HepG2 (cell line): ENCODE data around the gene PDCD11. TPM values are rescaled to one million over a fixed set of nuclear protein-coding genes. Genes with fewer than 3 reads are reported as not detected.
A peak's percentile ranks its signal among the peaks of the same experiment; 100 is the strongest.
"Not testable (repeated sequence)": the region's sequence is repeated elsewhere in the genome, so short reads cannot be mapped to it uniquely, and the experiment has no call there.

ENCODE experiments used
- ATAC-seq: fragments of 200-7000 bp; cut with Tn5 transposase; 3 replicates; pipeline ENCODE4 v1.9.1; 2020; ENCODE audit warnings: mild to moderate bottlenecking, moderate library complexity
- BruUV-seq: library from RNA; stranded (reverse); fragments of 400-500 nt; replicated peaks from 2 replicates; lab custom pipeline; 2021; lab: Mats Ljungman, UMichigan
- CTCF ChIA-PET: fragments of 300-600 bp; formaldehyde crosslinking; extraction: SDS; loops from one replicate; lab custom pipeline; 2021; ENCODE audit warnings: low total read pairs, inconsistent platforms, low intra/inter-chr PET ratio; lab: Yijun Ruan, JAX
- POLR2A ChIA-PET: fragments of 350-600 bp; sonication (Branson Sonifier 250); formaldehyde crosslinking; loops from one replicate; lab custom pipeline; 2020; ENCODE audit warnings: antibody characterized with exemption, inconsistent platforms; lab: Yijun Ruan, JAX
- DNase-seq: peaks from one replicate; pipeline ENCODE4 v3.0.0-alpha.2; 2015; ENCODE audit warnings: low spot score
- FAIRE-seq: peaks from 3 replicates; lab custom pipeline; 2011; peaks lifted over from hg19 to GRCh38; lab: Jason Lieb, UNC
- H2AFZ ChIP-seq: one replicate; pipeline ENCODE4 v1.6.1; 2011; ENCODE audit warnings: low read length, inconsistent platforms
- H3K27ac ChIP-seq: fragments of 300-600 bp; 3 replicates; pipeline ENCODE4 v1.8.0; 2011; ENCODE audit warnings: mixed run types, mild to moderate bottlenecking, mixed read lengths, low read length, inconsistent platforms; ENCODE audit not compliant: insufficient read depth; ENCODE audit errors: extremely low read length
- H3K27me3 ChIP-seq, 2 experiments: fragments of 200-600 bp in 1 of 2; 2 replicates in 1 of 2; 3 replicates in 1 of 2; pipeline versions ENCODE4 v1.6.0 to v1.8.0; 2011; ENCODE audit warnings: low read length in 2 of 2, mild to moderate bottlenecking in 2 of 2, moderate library complexity in 2 of 2, inconsistent platforms in 1 of 2; ENCODE audit not compliant: insufficient read depth in 2 of 2, control insufficient read depth in 1 of 2
- H3K36me3 ChIP-seq, 2 experiments: fragments of 200-600 bp in 1 of 2; replicated peaks in 1 of 2; 2 replicates in 1 of 2; 3 replicates in 1 of 2; pipeline versions ENCODE4 v1.5.1 to v1.8.0; 2011; ENCODE audit warnings: low read length in 2 of 2, inconsistent platforms in 1 of 2; ENCODE audit not compliant: insufficient read depth in 2 of 2, control insufficient read depth in 1 of 2
- H3K4me1 ChIP-seq: 2 replicates; pipeline ENCODE4 v1.5.1; 2012; ENCODE audit warnings: low read length, inconsistent platforms; ENCODE audit not compliant: insufficient read depth
- H3K4me2 ChIP-seq: 2 replicates; pipeline ENCODE4 v1.6.0; 2011; ENCODE audit warnings: low read depth, low read length, inconsistent platforms
- H3K4me3 ChIP-seq, 3 experiments: fragments of 200-600 bp in 1 of 3; sonication (generic), shearing (Covaris generic) in 1 of 3; replicated peaks in 1 of 3; 2 replicates each; pipeline ENCODE4 v1.5.1; 2011 to 2016; ENCODE audit warnings: low read length in 3 of 3, inconsistent platforms in 2 of 3, low read depth in 2 of 3, mild to moderate bottlenecking in 2 of 3, control low read depth in 1 of 3, mixed read lengths in 1 of 3; ENCODE audit not compliant: insufficient read depth in 1 of 3
- H3K79me2 ChIP-seq: one replicate; pipeline ENCODE4 v1.6.1; 2011; ENCODE audit warnings: low read length, inconsistent platforms; ENCODE audit not compliant: insufficient read depth
- H3K9ac ChIP-seq: 2 replicates; pipeline ENCODE4 v1.6.0; 2011; ENCODE audit warnings: mild to moderate bottlenecking, low read depth, low read length, inconsistent platforms; ENCODE audit not compliant: insufficient read depth
- H3K9me3 ChIP-seq: 2 replicates; pipeline ENCODE4 v1.5.1; 2012; ENCODE audit warnings: mild to moderate bottlenecking, low read length
- H4K20me1 ChIP-seq: 2 replicates; pipeline ENCODE4 v1.6.0; 2011; ENCODE audit warnings: inconsistent platforms, mild to moderate bottlenecking, low read length, moderate library complexity; ENCODE audit not compliant: insufficient read depth
- STAT6 ChIP-seq: sonication (generic); formaldehyde crosslinking; IDR thresholded peaks from 2 replicates; pipeline ENCODE4 v1.4.0; 2020; ENCODE audit warnings: missing genetic modification reagents, mild to moderate bottlenecking, borderline replicate concordance
- ZFP62 ChIP-seq: sonication (generic); formaldehyde crosslinking; IDR thresholded peaks from 2 replicates; pipeline ENCODE4 v1.4.0; 2020; ENCODE audit warnings: missing genetic modification reagents
- ZNF121 ChIP-seq: sonication (generic); formaldehyde crosslinking; IDR thresholded peaks from 2 replicates; pipeline ENCODE4 v1.5.0; 2020; ENCODE audit warnings: mild to moderate bottlenecking, missing genetic modification reagents
- WGBS: methylation state at CpG from one replicate; pipeline ENCODE4 v1.1.6; 2017; ENCODE audit warnings: low lambda C conversion rate; 5-methylcytosine and 5-hydroxymethylcytosine counted together
- in situ Hi-C: cut with HindIII; loops from 2 replicates; pipeline ENCODE4 v1.10.0; 2017; ENCODE audit warnings: low pct_unique_long_range_greater_than_20kb; ENCODE audit not compliant: extremely low pct_ligation_motif_present
- intact Hi-C: fragments of 100-400 bp; cut with micrococcal nuclease; formaldehyde crosslinking; loops from one replicate; pipeline ENCODE4 v1.10.0; 2022; ENCODE audit not compliant: unreplicated experiment
- polyA plus RNA-seq, 8 experiments: library from polyadenylated mRNA; depleted of rRNA in 3 of 8; stranded (reverse) in 7 of 8; unstranded in 1 of 8; fragments of >200 nt; fragmentation: Illumina TruSeq in 4 of 8; extraction: Trizol in 4 of 8; gene quantifications; 2 replicates each; pipeline versions ENCODE4 v1.2.1 to v1.2.3, GENCODE V29; 2011 to 2016; ENCODE audit warnings: low read depth in 4 of 8, missing spikeins in 1 of 8, mixed read lengths in 1 of 8; ENCODE audit not compliant: insufficient read depth in 1 of 8
- total RNA-seq, 5 experiments: library from RNA; depleted of rRNA; stranded (reverse); fragments of >200 nt; fragmentation: Illumina TruSeq; extraction: Trizol; gene quantifications; 2 replicates each; pipeline ENCODE4 v1.2.3, GENCODE V29; 2016; ENCODE audit warnings: low read depth in 1 of 5
- TF ChIP-seq, protein P1 (sequence below): sonication (generic); formaldehyde crosslinking; IDR thresholded peaks from 2 replicates; pipeline ENCODE4 v1.5.0; 2020; ENCODE audit warnings: mild to moderate bottlenecking, missing genetic modification reagents

The PDCD11 gene
- total and polyA plus RNA-seq, 2 of the 13 experiments (the other 11 are each of a cell fraction or from before 2014, with no cell fraction given), result 12.8 to 52.8 TPM

GRCh38 chr10:103355906-103356599 lies 40.4 kb upstream of the PDCD11 start:
- intact Hi-C loops (no loop called here), in situ Hi-C loops (no loop called here)
- H3K9ac ChIP-seq, result no peak overlapping the region
- no peak for FAIRE-seq
- H3K9me3 ChIP-seq, result no peaks in the 10 kb centered on the region
- H3K4me1 ChIP-seq, result peaks cover 17% of the 10 kb centered on the region; the same call in 1 of the 2 replicates
- TF ChIP-seq, protein P1, sequence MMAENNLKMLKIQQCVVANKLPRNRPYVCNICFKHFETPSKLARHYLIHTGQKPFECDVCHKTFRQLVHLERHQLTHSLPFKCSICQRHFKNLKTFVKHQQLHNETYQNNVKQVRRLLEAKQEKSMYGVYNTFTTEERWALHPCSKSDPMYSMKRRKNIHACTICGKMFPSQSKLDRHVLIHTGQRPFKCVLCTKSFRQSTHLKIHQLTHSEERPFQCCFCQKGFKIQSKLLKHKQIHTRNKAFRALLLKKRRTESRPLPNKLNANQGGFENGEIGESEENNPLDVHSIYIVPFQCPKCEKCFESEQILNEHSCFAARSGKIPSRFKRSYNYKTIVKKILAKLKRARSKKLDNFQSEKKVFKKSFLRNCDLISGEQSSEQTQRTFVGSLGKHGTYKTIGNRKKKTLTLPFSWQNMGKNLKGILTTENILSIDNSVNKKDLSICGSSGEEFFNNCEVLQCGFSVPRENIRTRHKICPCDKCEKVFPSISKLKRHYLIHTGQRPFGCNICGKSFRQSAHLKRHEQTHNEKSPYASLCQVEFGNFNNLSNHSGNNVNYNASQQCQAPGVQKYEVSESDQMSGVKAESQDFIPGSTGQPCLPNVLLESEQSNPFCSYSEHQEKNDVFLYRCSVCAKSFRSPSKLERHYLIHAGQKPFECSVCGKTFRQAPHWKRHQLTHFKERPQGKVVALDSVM (CRISPR knock-in tag), result peak; percentile 85
- TF ChIP-seq STAT6 (CRISPR knock-in tag) (no peak), ZNF121 (CRISPR knock-in tag) (peak; percentile 64), ZFP62 (CRISPR knock-in tag) (no peak)
- no peaks in the 10 kb centered on the region for H3K79me2 ChIP-seq
- no peak overlapping the region for H3K4me2 ChIP-seq
- CTCF ChIA-PET, result no interaction called here
- H2AFZ ChIP-seq, result no peak overlapping the region
- ATAC-seq, result no peak
- 27% methylated on average over 5 of the region's 5 CpGs for WGBS
- POLR2A ChIA-PET, result interaction anchor here (1.5 kb wide), 1 partner anchor 13 kb away, joined by 6 read pairs; no protein-coding TSS in a partner anchor
- DNase-seq, result no peak
- H3K27me3 ChIP-seq, result no peaks in the 10 kb centered on the region; a peak in 1 of 5 replicates
- no peak overlapping the region for H3K4me3 ChIP-seq
- H4K20me1 ChIP-seq, result no peaks in the 10 kb centered on the region
- no peak overlapping the region for H3K27ac ChIP-seq
- H3K36me3 ChIP-seq, result no peaks in the 10 kb centered on the region
- BruUV-seq, result no TSS peak

DNA sequence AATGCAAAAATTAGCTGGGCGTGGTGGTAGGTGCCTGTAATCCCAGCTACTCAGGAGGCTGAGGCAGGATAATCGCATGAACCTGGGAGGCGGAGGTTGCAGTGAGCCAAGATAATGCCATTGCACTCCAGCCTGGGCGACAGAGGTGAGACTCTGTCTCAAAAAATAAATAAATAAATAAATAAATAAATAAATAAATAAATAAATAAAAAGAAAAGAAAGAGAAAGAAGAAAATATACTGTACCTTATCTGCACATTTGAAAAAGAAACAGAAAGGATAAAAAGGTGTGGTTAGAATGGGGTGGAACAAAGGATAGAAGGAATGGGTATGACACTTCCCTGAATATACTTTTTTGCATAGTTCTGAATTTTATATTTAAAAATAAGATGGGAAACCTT lies 36.9 kb upstream of the PDCD11 start:
- ATAC-seq, H4K20me1 ChIP-seq, H3K4me2 ChIP-seq, H3K79me2 ChIP-seq, DNase-seq, H3K36me3 ChIP-seq, H3K4me3 ChIP-seq, FAIRE-seq, H3K9ac ChIP-seq, intact Hi-C loops, H2AFZ ChIP-seq, H3K27ac ChIP-seq, POLR2A ChIA-PET, CTCF ChIA-PET, H3K27me3 ChIP-seq, BruUV-seq, H3K9me3 ChIP-seq, in situ Hi-C loops: not testable (repeated sequence)
- WGBS, result 90% methylated on average over 4 of the region's 4 CpGs
- H3K4me1 ChIP-seq, result peaks cover 19% of the 10 kb centered on the region; the same call in 1 of the 2 replicates

GRCh38 chr10:103360791-103361190 lies 35.6 kb upstream of the PDCD11 start:
- H4K20me1 ChIP-seq, CTCF ChIA-PET, H3K9ac ChIP-seq, FAIRE-seq, DNase-seq, H3K9me3 ChIP-seq, H2AFZ ChIP-seq, BruUV-seq, H3K79me2 ChIP-seq, H3K36me3 ChIP-seq, H3K27me3 ChIP-seq, in situ Hi-C loops, intact Hi-C loops, ATAC-seq, H3K4me3 ChIP-seq, POLR2A ChIA-PET, H3K27ac ChIP-seq: not testable (repeated sequence)
- Histone ChIP-seq H3K4me2 (peak overlapping the region; percentile 20; the same call in 1 of the 2 replicates), H3K4me1 (peaks cover 26% of the 10 kb centered on the region; the same call in 1 of the 2 replicates)
- WGBS, result 65% methylated on average over 9 of the region's 9 CpGs
